HCT116 (cell line): ENCODE data around the gene CDK9. TPM values are rescaled to one million over a fixed set of nuclear protein-coding genes. Genes with fewer than 3 reads are reported as not detected.

Experiments used
- ATAC-seq: fragments of 200-7000 bp; cut with Tn5 transposase; 2 replicates; pipeline ENCODE4 v1.9.1; 2020; ENCODE audit warnings: mild to moderate bottlenecking, moderate library complexity
- BruUV-seq: library from RNA; stranded (reverse); fragments of 400-500 nt; replicated peaks from 2 replicates; lab custom pipeline; 2021; lab: Mats Ljungman, UMichigan
- CTCF ChIA-PET: fragments of 300-600 bp; sonication (Branson Sonifier 250); formaldehyde crosslinking; loops from one replicate; lab custom pipeline; 2021; ENCODE audit warnings: antibody characterized with exemption; lab: Charles Lee
- POLR2A ChIA-PET: fragments of 300-600, 350-600 bp; sonication (Branson Sonifier 250); formaldehyde crosslinking; loops from one replicate; lab custom pipeline; 2021; ENCODE audit warnings: antibody characterized with exemption; lab: Charles Lee
- RAD21 ChIA-PET, 2 experiments: fragments of 300-600 bp; sonication (Branson Sonifier 250); formaldehyde crosslinking; loops; one replicate each; lab custom pipeline; 2023; ENCODE audit warnings: low total read pairs in 2 of 2; ENCODE audit not compliant: uncharacterized antibody in 2 of 2, unreplicated experiment in 2 of 2, low non-redundant PET in 1 of 2; lab: Charles Lee
- DNase-seq: peaks from one replicate; pipeline ENCODE4 v3.0.0-alpha.2; 2010; ENCODE audit warnings: low read depth, low spot score
- H2AFZ ChIP-seq: fragments of 200-600 bp; shearing (Covaris generic), sonication (generic); 2 replicates; pipeline ENCODE4 v1.6.1; 2017; ENCODE audit warnings: low read depth, mixed run types, mixed read lengths, antibody characterized with exemption, low read length; ENCODE audit not compliant: poor library complexity, severe bottlenecking
- H3K27ac ChIP-seq: 2 replicates; pipeline ENCODE4 v1.5.1; 2012; ENCODE audit warnings: low read depth, low read length
- H3K27me3 ChIP-seq: fragments of 200-600 bp; sonication (generic); 2 replicates; pipeline ENCODE4 v1.6.1; 2016; ENCODE audit warnings: mixed run types, low read length, mixed read lengths; ENCODE audit not compliant: insufficient read depth
- H3K36me3 ChIP-seq, 2 experiments: fragments of 200-500 bp in 1 of 2; fragments of 200-600 bp in 1 of 2; sonication (Bioruptor generic) in 1 of 2; sonication (generic) in 1 of 2; 2 replicates each; pipeline versions ENCODE4 v1.5.1 to v1.6.1; 2014 to 2016; ENCODE audit warnings: low read length in 2 of 2, inconsistent platforms in 1 of 2, mixed read lengths in 1 of 2, mixed run types in 1 of 2; ENCODE audit not compliant: insufficient read depth in 2 of 2, control insufficient read depth in 1 of 2
- H3K4me1 ChIP-seq, 2 experiments: fragments of 200-600 bp in 1 of 2; sonication (generic) in 1 of 2; 2 replicates each; pipeline versions ENCODE4 v1.5.1 to v1.6.1; 2012 to 2017; ENCODE audit warnings: low read length in 2 of 2, inconsistent platforms in 1 of 2, mild to moderate bottlenecking in 1 of 2, mixed read lengths in 1 of 2, mixed run types in 1 of 2, moderate library complexity in 1 of 2; ENCODE audit not compliant: insufficient read depth in 2 of 2, control insufficient read depth in 1 of 2
- H3K4me2 ChIP-seq: fragments of 200-600 bp; sonication (generic); 2 replicates; pipeline ENCODE4 v1.6.1; 2017; ENCODE audit warnings: mixed run types, low read length, mixed read lengths
- H3K4me3 ChIP-seq, 2 experiments: fragments of 200-600 bp in 1 of 2; sonication (generic) in 1 of 2; replicated peaks in 1 of 2; 2 replicates each; pipeline ENCODE4 v1.5.1; 2011 to 2016; ENCODE audit warnings: low read length in 2 of 2, control low read depth in 1 of 2, low read depth in 1 of 2, mild to moderate bottlenecking in 1 of 2, mixed read lengths in 1 of 2, mixed run types in 1 of 2
- H3K79me2 ChIP-seq: fragments of 200-600 bp; sonication (generic); 2 replicates; pipeline ENCODE4 v1.6.1; 2017; ENCODE audit warnings: mild to moderate bottlenecking, mixed run types, low read length, moderate library complexity, mixed read lengths; ENCODE audit not compliant: insufficient read depth
- H3K9ac ChIP-seq: fragments of 200-600 bp; sonication (generic); 2 replicates; pipeline ENCODE4 v1.6.1; 2016; ENCODE audit warnings: low read length, mixed read lengths
- H3K9me2 ChIP-seq: fragments of 200-600 bp; sonication (generic), shearing (Covaris generic); 2 replicates; pipeline ENCODE4 v1.6.1; 2017; ENCODE audit warnings: mixed run types, mild to moderate bottlenecking, moderate library complexity; ENCODE audit not compliant: insufficient read depth
- H3K9me3 ChIP-seq, 2 experiments: fragments of 200-500 bp in 1 of 2; fragments of 200-600 bp in 1 of 2; sonication (Bioruptor generic) in 1 of 2; sonication (generic) in 1 of 2; 2 replicates each; pipeline ENCODE4 v1.6.1; 2014 to 2017; ENCODE audit warnings: low read length in 2 of 2, mixed read lengths in 2 of 2, inconsistent platforms in 1 of 2, low read depth in 1 of 2, mild to moderate bottlenecking in 1 of 2, mixed run types in 1 of 2, moderate library complexity in 1 of 2; ENCODE audit not compliant: control insufficient read depth in 1 of 2, insufficient read depth in 1 of 2
- H4K20me1 ChIP-seq: fragments of 200-600 bp; sonication (generic), shearing (Covaris generic); 2 replicates; pipeline ENCODE4 v1.6.1; 2017; ENCODE audit warnings: mixed run types, mild to moderate bottlenecking, moderate library complexity; ENCODE audit not compliant: insufficient read depth
- CEBPB ChIP-seq: IDR thresholded peaks from 2 replicates; pipeline ENCODE4 v1.6.1; 2012; ENCODE audit warnings: low read depth
- ELF1 ChIP-seq: IDR thresholded peaks from 2 replicates; pipeline ENCODE4 v1.6.1; 2012; ENCODE audit warnings: low read depth, borderline replicate concordance
- EZH2 ChIP-seq: fragments of 200-600 bp; sonication (generic); IDR thresholded peaks from 2 replicates; pipeline ENCODE4 v1.6.1; 2017; ENCODE audit warnings: antibody characterized with exemption, mixed run types
- EZH2phosphoT487 ChIP-seq: fragments of 200-600 bp; IDR thresholded peaks from 2 replicates; pipeline ENCODE4 v1.6.1; 2018; ENCODE audit warnings: antibody characterized with exemption, borderline replicate concordance
- FOSL1 ChIP-seq: IDR thresholded peaks from 2 replicates; pipeline ENCODE4 v1.6.1; 2012; ENCODE audit warnings: low read depth
- JUND ChIP-seq: IDR thresholded peaks from 2 replicates; pipeline ENCODE4 v1.6.1; 2012
- POLR2A ChIP-seq: IDR thresholded peaks from 2 replicates; pipeline ENCODE4 v1.7.0; 2011; ENCODE audit warnings: borderline replicate concordance; ENCODE audit not compliant: insufficient read depth, insufficient read length; ENCODE audit errors: extremely low read depth
- RAD21 ChIP-seq: IDR thresholded peaks from 2 replicates; pipeline ENCODE4 v1.6.1; 2012; ENCODE audit warnings: low read depth, mild to moderate bottlenecking
- SIN3A ChIP-seq: IDR thresholded peaks from 2 replicates; pipeline ENCODE4 v1.6.1; 2012; ENCODE audit warnings: low read depth
- TCF7L2 ChIP-seq: IDR thresholded peaks from 2 replicates; pipeline ENCODE4 v1.7.0; 2011; ENCODE audit warnings: borderline replicate concordance, inconsistent platforms; ENCODE audit not compliant: insufficient read depth, insufficient read length; ENCODE audit errors: extremely low read depth
- YY1 ChIP-seq: IDR thresholded peaks from 2 replicates; pipeline ENCODE4 v1.6.1; 2011; ENCODE audit warnings: low read length, low read depth, moderate library complexity, mild to moderate bottlenecking; ENCODE audit not compliant: insufficient replicate concordance; ENCODE audit errors: extremely low read depth
- intact Hi-C: fragments of 100-400 bp; cut with micrococcal nuclease; formaldehyde crosslinking; loops from 2 replicates; pipeline ENCODE4 v1.10.0; 2022
- total RNA-seq: library from RNA; stranded (reverse); gene quantifications from one replicate; pipeline ENCODE4 v1.2.1, GENCODE V29; 2021; ENCODE audit not compliant: unreplicated experiment
- TF ChIP-seq, protein P1 (sequence below), 3 experiments: fragments of 200-600 bp in 1 of 3; sonication (generic) in 1 of 3; IDR thresholded peaks in 2 of 3; conservative IDR thresholded peaks in 1 of 3; 2 replicates each; pipeline ENCODE4 v1.5.1; 2012 to 2017; ENCODE audit warnings: low read depth in 2 of 3, low read length in 2 of 3, antibody characterized with exemption in 1 of 3, borderline replicate concordance in 1 of 3, control low read depth in 1 of 3, mild to moderate bottlenecking in 1 of 3, mixed read lengths in 1 of 3, mixed run types in 1 of 3, moderate library complexity in 1 of 3; ENCODE audit not compliant: insufficient read depth in 1 of 3
- TF ChIP-seq, protein P2 (sequence below): IDR thresholded peaks from 2 replicates; pipeline ENCODE4 v1.6.1; 2012; ENCODE audit warnings: low read depth
- TF ChIP-seq, protein P3 (sequence below): IDR thresholded peaks from 2 replicates; pipeline ENCODE4 v1.6.1; 2012
- TF ChIP-seq, protein P4 (sequence below): IDR thresholded peaks from 2 replicates; pipeline ENCODE4 v1.6.1; 2012

CDK9 gene
- total RNA-seq, 1 experiment from 2014 or later, result 102 TPM

DNA sequence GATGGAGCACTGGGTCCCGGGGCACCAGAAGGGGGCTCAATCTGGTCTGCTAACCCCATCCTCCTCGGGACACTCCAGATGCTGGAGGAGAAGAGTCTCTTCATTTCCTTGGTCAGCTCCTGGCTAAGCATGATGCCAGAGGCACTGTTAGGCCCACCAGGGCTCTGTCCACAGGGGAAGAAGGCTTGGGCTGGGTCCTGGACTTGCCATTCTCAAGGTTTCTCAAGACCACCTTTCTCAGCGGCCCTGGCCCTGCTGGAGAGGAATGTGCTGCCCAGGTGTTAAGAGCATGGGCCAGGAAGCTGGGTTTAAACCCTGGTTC is 15.3 kb upstream of the CDK9 start:
- intact Hi-C loops, result no loop called here
- POLR2A ChIA-PET, result interaction anchor here (0.6 to 1.7 kb wide), 7 partner anchors 22 to 153 kb away, joined by 3 to 10 read pairs (median 3); partner anchors contain the start of gene TOR2A

More for the DNA sequence above, 15.3 kb upstream of the CDK9 start:
- H3K4me1 ChIP-seq, result peaks cover 13 to 21% of the 10 kb centered on the region in 2 experiments
- H3K9me2 ChIP-seq, result no peaks in the 10 kb centered on the region
- ATAC-seq (no peak), DNase-seq (no peak)
- no peaks in the 10 kb centered on the region for H3K9me3 ChIP-seq
- H3K27ac ChIP-seq, result peak overlapping the region; percentile 34; the same call in 1 of the 2 replicates
- no peaks in the 10 kb centered on the region for H3K79me2 ChIP-seq
- H3K4me2 ChIP-seq, result peak overlapping the region; percentile 96
- no peaks in the 10 kb centered on the region for H3K27me3 ChIP-seq
- H3K36me3 ChIP-seq, result no peaks in the 10 kb centered on the region
- TF ChIP-seq EZH2phosphoT487 (no peak), CEBPB (no peak), FOSL1 (no peak), YY1 (no peak), POLR2A (no peak), EZH2 (no peak), TCF7L2 (no peak), SIN3A (no peak), JUND (no peak), ELF1 (no peak), RAD21 (no peak)
- TF ChIP-seq, protein P1, sequence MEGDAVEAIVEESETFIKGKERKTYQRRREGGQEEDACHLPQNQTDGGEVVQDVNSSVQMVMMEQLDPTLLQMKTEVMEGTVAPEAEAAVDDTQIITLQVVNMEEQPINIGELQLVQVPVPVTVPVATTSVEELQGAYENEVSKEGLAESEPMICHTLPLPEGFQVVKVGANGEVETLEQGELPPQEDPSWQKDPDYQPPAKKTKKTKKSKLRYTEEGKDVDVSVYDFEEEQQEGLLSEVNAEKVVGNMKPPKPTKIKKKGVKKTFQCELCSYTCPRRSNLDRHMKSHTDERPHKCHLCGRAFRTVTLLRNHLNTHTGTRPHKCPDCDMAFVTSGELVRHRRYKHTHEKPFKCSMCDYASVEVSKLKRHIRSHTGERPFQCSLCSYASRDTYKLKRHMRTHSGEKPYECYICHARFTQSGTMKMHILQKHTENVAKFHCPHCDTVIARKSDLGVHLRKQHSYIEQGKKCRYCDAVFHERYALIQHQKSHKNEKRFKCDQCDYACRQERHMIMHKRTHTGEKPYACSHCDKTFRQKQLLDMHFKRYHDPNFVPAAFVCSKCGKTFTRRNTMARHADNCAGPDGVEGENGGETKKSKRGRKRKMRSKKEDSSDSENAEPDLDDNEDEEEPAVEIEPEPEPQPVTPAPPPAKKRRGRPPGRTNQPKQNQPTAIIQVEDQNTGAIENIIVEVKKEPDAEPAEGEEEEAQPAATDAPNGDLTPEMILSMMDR (IDR thresholded peaks at IDR 0.05 in 2 of 3, conservative IDR thresholded peaks at IDR 0.05 in 1 of 3; ENCODE audit: borderline replicate concordance in 1 of 3, insufficient read depth in 1 of 3, low read depth in 2 of 3, low read length in 2 of 3), result no peak
- TF ChIP-seq, protein P2, sequence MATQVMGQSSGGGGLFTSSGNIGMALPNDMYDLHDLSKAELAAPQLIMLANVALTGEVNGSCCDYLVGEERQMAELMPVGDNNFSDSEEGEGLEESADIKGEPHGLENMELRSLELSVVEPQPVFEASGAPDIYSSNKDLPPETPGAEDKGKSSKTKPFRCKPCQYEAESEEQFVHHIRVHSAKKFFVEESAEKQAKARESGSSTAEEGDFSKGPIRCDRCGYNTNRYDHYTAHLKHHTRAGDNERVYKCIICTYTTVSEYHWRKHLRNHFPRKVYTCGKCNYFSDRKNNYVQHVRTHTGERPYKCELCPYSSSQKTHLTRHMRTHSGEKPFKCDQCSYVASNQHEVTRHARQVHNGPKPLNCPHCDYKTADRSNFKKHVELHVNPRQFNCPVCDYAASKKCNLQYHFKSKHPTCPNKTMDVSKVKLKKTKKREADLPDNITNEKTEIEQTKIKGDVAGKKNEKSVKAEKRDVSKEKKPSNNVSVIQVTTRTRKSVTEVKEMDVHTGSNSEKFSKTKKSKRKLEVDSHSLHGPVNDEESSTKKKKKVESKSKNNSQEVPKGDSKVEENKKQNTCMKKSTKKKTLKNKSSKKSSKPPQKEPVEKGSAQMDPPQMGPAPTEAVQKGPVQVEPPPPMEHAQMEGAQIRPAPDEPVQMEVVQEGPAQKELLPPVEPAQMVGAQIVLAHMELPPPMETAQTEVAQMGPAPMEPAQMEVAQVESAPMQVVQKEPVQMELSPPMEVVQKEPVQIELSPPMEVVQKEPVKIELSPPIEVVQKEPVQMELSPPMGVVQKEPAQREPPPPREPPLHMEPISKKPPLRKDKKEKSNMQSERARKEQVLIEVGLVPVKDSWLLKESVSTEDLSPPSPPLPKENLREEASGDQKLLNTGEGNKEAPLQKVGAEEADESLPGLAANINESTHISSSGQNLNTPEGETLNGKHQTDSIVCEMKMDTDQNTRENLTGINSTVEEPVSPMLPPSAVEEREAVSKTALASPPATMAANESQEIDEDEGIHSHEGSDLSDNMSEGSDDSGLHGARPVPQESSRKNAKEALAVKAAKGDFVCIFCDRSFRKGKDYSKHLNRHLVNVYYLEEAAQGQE, result no peak
- TF ChIP-seq, protein P3, sequence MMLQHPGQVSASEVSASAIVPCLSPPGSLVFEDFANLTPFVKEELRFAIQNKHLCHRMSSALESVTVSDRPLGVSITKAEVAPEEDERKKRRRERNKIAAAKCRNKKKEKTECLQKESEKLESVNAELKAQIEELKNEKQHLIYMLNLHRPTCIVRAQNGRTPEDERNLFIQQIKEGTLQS, result no peak
- TF ChIP-seq, protein P4, sequence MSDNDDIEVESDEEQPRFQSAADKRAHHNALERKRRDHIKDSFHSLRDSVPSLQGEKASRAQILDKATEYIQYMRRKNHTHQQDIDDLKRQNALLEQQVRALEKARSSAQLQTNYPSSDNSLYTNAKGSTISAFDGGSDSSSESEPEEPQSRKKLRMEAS, result no peak
- RAD21 ChIA-PET, result interaction anchor here in 1 of 2 experiments (0.6 kb wide), 1 partner anchor 100 kb away, joined by 5 read pairs; no protein-coding TSS in a partner anchor
- BruUV-seq, result no TSS peak
- H3K4me3 ChIP-seq, result peak overlapping the region; percentile 50 to 60
- H4K20me1 ChIP-seq, result no peaks in the 10 kb centered on the region
- CTCF ChIA-PET, result interaction anchor here (0.8 to 2.2 kb wide), 7 partner anchors 15 to 136 kb away, joined by 3 to 24 read pairs (median 3); partner anchors contain the start of genes CDK9 and TOR2A
- peak overlapping the region; percentile 57; the same call in 1 of the 2 replicates for H3K9ac ChIP-seq
- no peak overlapping the region for H2AFZ ChIP-seq
